ENCODE measurements around the gene OTOF. TPM values are rescaled to one million over a fixed set of nuclear protein-coding genes. Genes with fewer than 3 reads are reported as not detected.

The OTOF gene
- total and polyA plus RNA-seq, 9 of the 15 experiments (the other 6 are each of a cell fraction or from before 2014, with no cell fraction given), result 0.03 to 0.11 (median 0.06) TPM; not detected in 5

GRCh38 chr2:26464390-26465265 lies 13.3 kb downstream of the OTOF start:
- no TSS peak for BruUV-seq (replicated peaks)
- H3K4me3 ChIP-seq, result no peak overlapping the region
- peaks cover 5% of the 10 kb centered on the region; the same call in 1 of the 2 replicates for H3K9me3 ChIP-seq (replicated peaks; ENCODE audit: control insufficient read depth, insufficient read depth, low read depth, low read length)
- no peak overlapping the region for H3K4me2 ChIP-seq (ENCODE audit: insufficient read depth, low read length)
- no peaks in the 10 kb centered on the region for H4K20me1 ChIP-seq (replicated peaks; ENCODE audit: control insufficient read depth, insufficient read depth, low read length)
- no peaks in the 10 kb centered on the region for H3K79me2 ChIP-seq (ENCODE audit: control insufficient read depth, insufficient read depth, low read length)
- H2AFZ ChIP-seq (ENCODE audit: low read depth, low read length), result no peak overlapping the region
- 41% methylated on average over 14 of the region's 14 CpGs for WGBS (ENCODE audit: insufficient coverage, low coverage, missing lambda C conversion rate)
- intact Hi-C loops (cut with micrococcal nuclease) (loop anchor here (5.0 to 10.0 kb wide), 5 partner anchors 67 to 512 kb away; partner anchors contain the start of gene GAREM2), in situ Hi-C loops (cut with MboI) (loop anchor here (5.0 to 10.0 kb wide), 2 partner anchors 222 to 520 kb away; partner anchors contain the start of genes HADHA and HADHB)
- no peaks in the 10 kb centered on the region for H3K36me3 ChIP-seq (ENCODE audit: control insufficient read depth, insufficient read depth, low read length)
- TF ChIP-seq RNF2 (IDR thresholded peaks at IDR 0.05), result no peak
- TF ChIP-seq, protein P1, sequence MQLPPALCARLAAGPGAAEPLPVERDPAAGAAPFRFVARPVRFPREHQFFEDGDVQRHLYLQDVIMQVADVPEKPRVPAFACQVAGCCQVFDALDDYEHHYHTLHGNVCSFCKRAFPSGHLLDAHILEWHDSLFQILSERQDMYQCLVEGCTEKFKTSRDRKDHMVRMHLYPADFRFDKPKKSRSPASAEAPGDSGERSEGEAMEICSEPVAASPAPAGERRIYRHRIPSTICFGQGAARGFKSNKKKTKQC (CRISPR knock-in tag; IDR thresholded peaks at IDR 0.05), result no peak
- TF ChIP-seq TRIM28 (IDR thresholded peaks at IDR 0.05), result no peak
- TF ChIP-seq SPI1 (IDR thresholded peaks at IDR 0.05; ENCODE audit: borderline replicate concordance, low read depth, low read length), result peak; percentile 38; the same call in 1 of the 2 replicates
- TF ChIP-seq NCOA6 (IDR thresholded peaks at IDR 0.05), result no peak
- TF ChIP-seq ESRRA (IDR thresholded peaks at IDR 0.05; ENCODE audit: borderline replicate concordance, low read depth), result peak; percentile 66; the same call in 1 of the 2 replicates
- no peak for DNase-seq (ENCODE audit: extremely low read depth in 1 of 4, low spot score in 3 of 4)
- H3K27me3 ChIP-seq (ENCODE audit: control insufficient read depth in 2 of 2, insufficient read depth in 2 of 2, low read length in 2 of 2), result no peaks in the 10 kb centered on the region
- CTCF ChIA-PET (ENCODE audit: low intra/inter-chr PET ratio), result interaction anchor here (0.8 kb wide), 1 partner anchor 229 kb away, joined by 3 read pairs; no protein-coding TSS in a partner anchor
- peak overlapping the region in 1 of 2 experiments; percentile 2; a peak in 1 of 4 replicates for H3K9ac ChIP-seq (ENCODE audit: insufficient read depth in 1 of 2, low read depth in 2 of 2, low read length in 2 of 2)
- POLR2A ChIA-PET, result no interaction called here
- peaks cover 13 to 34% of the 10 kb centered on the region in 2 experiments; a peak in 4 of 5 replicates for H3K4me1 ChIP-seq (replicated peaks in 1 of 2; ENCODE audit: control insufficient read depth in 2 of 2, insufficient read depth in 2 of 2, low read length in 2 of 2)
- no peak for FAIRE-seq
- no peak for ATAC-seq
- H3K27ac ChIP-seq (ENCODE audit: extremely low read depth, low read depth, low read length), result no peak overlapping the region
- no peaks in the 10 kb centered on the region for H3K9me1 ChIP-seq (ENCODE audit: control insufficient read depth, insufficient read depth, low read length)
